NCI-H187 (cell line): ENCODE results near the gene PIP5K1B.

Source experiments
- DNase-seq, 2 experiments: peaks; one replicate each; lab custom pipeline; 2025; lab: John Stamatoyannopoulos, UW

Gene PIP5K1B

GRCh38 chr9:68861436-68861835, 156.4 kb downstream of the PIP5K1B start:
- no peak for DNase-seq

GRCh38 chr9:68867066-68867465, 162.0 kb downstream of the PIP5K1B start:
- DNase-seq: no peak

GRCh38 chr9:68869022-68869421, 164.0 kb downstream of the PIP5K1B start:
- no peak for DNase-seq

- no peak for DNase-seq
Measured at GRCh38 chr9:68870086-68870485, 165.0 kb downstream of the PIP5K1B start.

- no peak for DNase-seq
Measured at GRCh38 chr9:68871236-68871635, 166.2 kb downstream of the PIP5K1B start.

- no peak for DNase-seq
Measured at GRCh38 chr9:68872026-68872501, 167.0 kb downstream of the PIP5K1B start.

- DNase-seq: no peak
Measured at GRCh38 chr9:68873179-68873578, 168.1 kb downstream of the PIP5K1B start.

- no peak for DNase-seq
Measured at GRCh38 chr9:68876273-68876672, 171.2 kb downstream of the PIP5K1B start.

GRCh38 chr9:68876681-68877080, 171.6 kb downstream of the PIP5K1B start:
- DNase-seq: no peak

- DNase-seq: no peak
Measured at GRCh38 chr9:68877219-68877618, 172.2 kb downstream of the PIP5K1B start.

- no peak for DNase-seq
Measured at GRCh38 chr9:68878450-68878849, 173.4 kb downstream of the PIP5K1B start.

GRCh38 chr9:68883224-68883623, 178.2 kb downstream of the PIP5K1B start:
- no peak for DNase-seq

GRCh38 chr9:68887232-68887631, 182.2 kb downstream of the PIP5K1B start:
- DNase-seq: no peak

- DNase-seq: no peak
Measured at GRCh38 chr9:68894502-68894901, 189.5 kb downstream of the PIP5K1B start.

- DNase-seq: no peak
Measured at GRCh38 chr9:68895741-68896478, 190.9 kb downstream of the PIP5K1B start.

GRCh38 chr9:68896486-68896885, 191.4 kb downstream of the PIP5K1B start:
- DNase-seq: no peak

- no peak for DNase-seq
Measured at GRCh38 chr9:68897577-68898145, 192.6 kb downstream of the PIP5K1B start.

GRCh38 chr9:68898781-68899439, 193.9 kb downstream of the PIP5K1B start:
- no peak for DNase-seq

GRCh38 chr9:68904454-68904853, 199.4 kb downstream of the PIP5K1B start:
- no peak for DNase-seq

- DNase-seq: no peak
Measured at GRCh38 chr9:68905129-68905528, 200.1 kb downstream of the PIP5K1B start.

- no peak for DNase-seq
Measured at GRCh38 chr9:68907910-68908309, 202.9 kb downstream of the PIP5K1B start.

GRCh38 chr9:68912561-68912960, 207.5 kb downstream of the PIP5K1B start:
- no peak for DNase-seq

- DNase-seq: no peak
Measured at GRCh38 chr9:68913054-68913453, 208.0 kb downstream of the PIP5K1B start.
